Fibroblast of lung (primary cell): Measurements from ENCODE around the gene TMEM106C. TPM values are rescaled to one million over a fixed set of nuclear protein-coding genes. Genes with fewer than 3 reads are reported as not detected.

Source experiments
- DNase-seq, 2 donors: peaks; one replicate each; pipeline versions ENCODE4 v3.0.0 to v3.0.0-alpha.2; 2010; ENCODE audit warnings: low read depth in 2 of 2
- H2AFZ ChIP-seq: 2 replicates; pipeline ENCODE4 v1.5.1; 2012; ENCODE audit warnings: low read length, control low read depth, inconsistent platforms
- H3K27ac ChIP-seq: 2 replicates; pipeline ENCODE4 v1.5.1; 2011; ENCODE audit warnings: low read length, control low read depth; ENCODE audit not compliant: insufficient read depth
- H3K27me3 ChIP-seq: 2 replicates; pipeline ENCODE4 v1.5.1; 2011; ENCODE audit warnings: mild to moderate bottlenecking, low read length; ENCODE audit not compliant: control insufficient read depth, insufficient read depth
- H3K36me3 ChIP-seq: 2 replicates; pipeline ENCODE4 v1.5.1; 2011; ENCODE audit warnings: low read length; ENCODE audit not compliant: control insufficient read depth, insufficient read depth
- H3K4me1 ChIP-seq: 2 replicates; pipeline ENCODE4 v1.5.1; 2011; ENCODE audit warnings: low read length; ENCODE audit not compliant: control insufficient read depth, insufficient read depth; ENCODE audit errors: extremely low read depth
- H3K4me2 ChIP-seq: 2 replicates; pipeline ENCODE4 v1.5.1; 2011; ENCODE audit warnings: low read length, control low read depth; ENCODE audit not compliant: insufficient read depth; ENCODE audit errors: extremely low read depth
- H3K4me3 ChIP-seq, 4 experiments: fragments of 200-600 bp in 1 of 4; sonication (generic) in 1 of 4; replicated peaks in 1 of 4; 2 replicates each; pipeline ENCODE4 v1.5.1; 2011 to 2016; ENCODE audit warnings: low read length in 4 of 4, low read depth in 3 of 4, mild to moderate bottlenecking in 3 of 4, control low read depth in 2 of 4, inconsistent platforms in 1 of 4, mixed read lengths in 1 of 4; ENCODE audit not compliant: insufficient read depth in 1 of 4; ENCODE audit errors: control extremely low read depth in 1 of 4
- H3K79me2 ChIP-seq: 2 replicates; pipeline ENCODE4 v1.5.1; 2012; ENCODE audit warnings: mild to moderate bottlenecking, low read length, inconsistent platforms; ENCODE audit not compliant: control insufficient read depth, insufficient read depth
- H3K9ac ChIP-seq: 2 replicates; pipeline ENCODE4 v1.5.1; 2011; ENCODE audit warnings: mild to moderate bottlenecking, low read length, control low read depth; ENCODE audit not compliant: insufficient read depth
- H3K9me3 ChIP-seq: 2 replicates; pipeline ENCODE4 v1.5.1; 2012; ENCODE audit warnings: low read depth, low read length; ENCODE audit not compliant: control insufficient read depth, insufficient read depth
- H4K20me1 ChIP-seq: 2 replicates; pipeline ENCODE4 v1.5.1; 2011; ENCODE audit warnings: low read length; ENCODE audit not compliant: control insufficient read depth, insufficient read depth; ENCODE audit errors: extremely low read depth
- CTCF ChIP-seq, 2 donors: IDR thresholded peaks in 1 of 2; conservative IDR thresholded peaks in 1 of 2; 1 replicate in 1 of 2; 2 replicates in 1 of 2; pipeline ENCODE4 v1.5.1; 2011 to 2012; ENCODE audit warnings: low read length in 2 of 2, control low read depth in 1 of 2, inconsistent platforms in 1 of 2, low read depth in 1 of 2, mild to moderate bottlenecking in 1 of 2
- EZH2 ChIP-seq: IDR thresholded peaks from 2 replicates; pipeline ENCODE4 v1.5.1; 2012; ENCODE audit warnings: low read length, control low read depth, mild to moderate bottlenecking; ENCODE audit errors: missing control alignments
- polyA plus RNA-seq, 2 donors: library from polyadenylated mRNA; depleted of rRNA in 1 of 2; stranded (reverse) in 1 of 2; unstranded in 1 of 2; fragments of >200 nt; gene quantifications; 2 replicates each; pipeline ENCODE4 v1.2.1, GENCODE V29; 2011 to 2012; ENCODE audit warnings: missing spikeins in 1 of 2
- total RNA-seq: library from RNA; depleted of rRNA; stranded (reverse); fragments of >200 nt; gene quantifications from 2 replicates; pipeline ENCODE4 v1.2.1, GENCODE V29; 2014

TMEM106C gene
- total and polyA plus RNA-seq, 2 donors (not counting 1 experiment from before 2014, with no cell fraction given): 85.0 to 91.7 TPM

- Histone ChIP-seq H3K4me3 (no peak overlapping the region), H3K27me3 (peaks cover 14% of the 10 kb centered on the region), H2AFZ (no peak overlapping the region), H3K27ac (no peak overlapping the region), H3K36me3 (no peaks in the 10 kb centered on the region), H3K79me2 (no peaks in the 10 kb centered on the region), H3K4me1 (no peaks in the 10 kb centered on the region), H3K9ac (no peak overlapping the region), H3K4me2 (no peak overlapping the region), H4K20me1 (no peaks in the 10 kb centered on the region), H3K9me3 (no peaks in the 10 kb centered on the region)
- TF ChIP-seq EZH2 (no peak), CTCF (conservative IDR thresholded peaks at IDR 0.05 in 1 of 2, IDR thresholded peaks at IDR 0.05 in 1 of 2; ENCODE audit: low read depth in 1 of 2, low read length in 2 of 2) (no peak)
- no peak for DNase-seq
Measured at GRCh38 chr12:48015954-48016353, 52.6 kb downstream of the TMEM106C start.

- Histone ChIP-seq H3K27ac (no peak overlapping the region), H3K4me1 (no peaks in the 10 kb centered on the region), H3K9ac (no peak overlapping the region), H3K36me3 (no peaks in the 10 kb centered on the region), H3K9me3 (no peaks in the 10 kb centered on the region), H3K4me2 (no peak overlapping the region), H2AFZ (no peak overlapping the region), H3K4me3 (no peak overlapping the region), H4K20me1 (no peaks in the 10 kb centered on the region), H3K79me2 (no peaks in the 10 kb centered on the region), H3K27me3 (peaks cover 14% of the 10 kb centered on the region)
- DNase-seq: no peak
- TF ChIP-seq EZH2 (no peak), CTCF (conservative IDR thresholded peaks at IDR 0.05 in 1 of 2, IDR thresholded peaks at IDR 0.05 in 1 of 2; ENCODE audit: low read depth in 1 of 2, low read length in 2 of 2) (no peak)
Measured at GRCh38 chr12:48016373-48017020, 53.1 kb downstream of the TMEM106C start.

GRCh38 chr12:48017496-48017895 lies 54.1 kb downstream of the TMEM106C start:
- DNase-seq: no peak
- Histone ChIP-seq H3K4me1 (no peaks in the 10 kb centered on the region), H4K20me1 (no peaks in the 10 kb centered on the region), H3K36me3 (no peaks in the 10 kb centered on the region), H3K9me3 (no peaks in the 10 kb centered on the region), H3K27me3 (peaks cover 16% of the 10 kb centered on the region), H3K9ac (no peak overlapping the region), H2AFZ (no peak overlapping the region), H3K4me3 (no peak overlapping the region), H3K79me2 (no peaks in the 10 kb centered on the region), H3K27ac (no peak overlapping the region), H3K4me2 (no peak overlapping the region)
- TF ChIP-seq EZH2: no peak
- TF ChIP-seq CTCF (conservative IDR thresholded peaks at IDR 0.05 in 1 of 2, IDR thresholded peaks at IDR 0.05 in 1 of 2; ENCODE audit: low read depth in 1 of 2, low read length in 2 of 2): no peak
